Stimulated activated CD4-positive, alpha-beta T cell treated with anti-CD3 and anti-CD28 coated beads, Interleukin-1b, Interleukin-23, amount 100 ng/mL, for 4 hours (primary cell): ENCODE data around the gene NCCRP1.
"Not testable (repeated sequence)": the region's sequence is repeated elsewhere in the genome, so short reads cannot be mapped to it uniquely, and the experiment has no call there.

Experiments used
- DNase-seq, 2 donors: peaks; one replicate each; pipeline ENCODE4 v3.0.0-alpha.2; 2020; ENCODE audit warnings: low read depth in 2 of 2

Gene NCCRP1

GRCh38 chr19:39245166-39245565 lies 48.4 kb downstream of the NCCRP1 start:
- DNase-seq: not testable (repeated sequence)

GRCh38 chr19:39246951-39247669 lies 50.3 kb downstream of the NCCRP1 start:
- DNase-seq: peak in 1 of 2 donors; percentile 26

- DNase-seq: no peak
Observed at GRCh38 chr19:39247701-39248664, 51.2 kb downstream of the NCCRP1 start.

GRCh38 chr19:39248806-39249205 lies 52.0 kb downstream of the NCCRP1 start, which contains the start of gene IFNL4:
TSS of gene IFNL4 (minus strand) at chr19:39248856.
- DNase-seq: no peak

- DNase-seq: no peak
Observed at GRCh38 chr19:39251081-39251480, 54.3 kb downstream of the NCCRP1 start.
